GM12878 (cell line): Measurements from ENCODE around the gene CERKL. TPM values are rescaled to one million over a fixed set of nuclear protein-coding genes. Genes with fewer than 3 reads are reported as not detected.

ENCODE experiments used
- ATAC-seq: fragments of 200-7000 bp; cut with Tn5 transposase; 3 replicates; pipeline ENCODE4 v1.9.1; 2020; ENCODE audit warnings: mild to moderate bottlenecking, moderate library complexity
- BruUV-seq: library from RNA; stranded (reverse); fragments of 400-500 nt; replicated peaks from 2 replicates; lab custom pipeline; 2021; lab: Mats Ljungman, UMichigan
- CTCF ChIA-PET: fragments of 300-600 bp; sonication (Branson Sonifier 250); formaldehyde crosslinking; extraction: SDS; loops from one replicate; lab custom pipeline; 2021; ENCODE audit warnings: inconsistent platforms; lab: Yijun Ruan, JAX
- POLR2A ChIA-PET: fragments of 350-600 bp; formaldehyde crosslinking; extraction: SDS; loops from one replicate; lab custom pipeline; 2021; ENCODE audit warnings: inconsistent platforms; lab: Charles Lee
- RAD21 ChIA-PET: fragments of 300-600 bp; sonication (Branson Sonifier 250); formaldehyde crosslinking; loops from one replicate; lab custom pipeline; 2023; ENCODE audit warnings: antibody characterized with exemption; ENCODE audit not compliant: unreplicated experiment; lab: Charles Lee
- SMC1A ChIA-PET: fragments of 300-600 bp; sonication (Branson Sonifier 250); formaldehyde crosslinking; loops from one replicate; lab custom pipeline; 2023; ENCODE audit not compliant: unreplicated experiment, uncharacterized antibody; lab: Charles Lee
- DNase-seq: peaks from one replicate; pipeline ENCODE4 v3.0.0-alpha.2; 2011; ENCODE audit warnings: low read depth, low spot score
- FAIRE-seq: peaks from 3 replicates; lab custom pipeline; 2011; peaks lifted over from hg19 to GRCh38; lab: Jason Lieb, UNC
- H2AFZ ChIP-seq: 2 replicates; pipeline ENCODE4 v1.6.0; 2011; ENCODE audit warnings: low read depth, low read length, control low read depth; ENCODE audit not compliant: control insufficient read depth
- H3K27ac ChIP-seq: 2 replicates; pipeline ENCODE4 v1.5.1; 2011; ENCODE audit warnings: control low read depth; ENCODE audit not compliant: control insufficient read depth, insufficient read depth
- H3K27me3 ChIP-seq, 2 experiments: replicated peaks in 1 of 2; 2 replicates each; pipeline versions ENCODE4 v1.6.0 to v1.6.1; 2011; ENCODE audit warnings: low read length in 1 of 2; ENCODE audit not compliant: control insufficient read depth in 2 of 2, insufficient read depth in 2 of 2
- H3K36me3 ChIP-seq, 2 experiments: 2 replicates each; pipeline ENCODE4 v1.5.1; 2011; ENCODE audit warnings: low read length in 1 of 2; ENCODE audit not compliant: control insufficient read depth in 2 of 2, insufficient read depth in 2 of 2
- H3K4me1 ChIP-seq: 2 replicates; pipeline ENCODE4 v1.6.1; 2011; ENCODE audit warnings: mild to moderate bottlenecking, low read length, moderate library complexity, mixed read lengths; ENCODE audit not compliant: control insufficient read depth, insufficient read depth
- H3K4me2 ChIP-seq: 2 replicates; pipeline ENCODE4 v1.6.0; 2011; ENCODE audit warnings: control low read depth; ENCODE audit not compliant: control insufficient read depth, insufficient read depth
- H3K4me3 ChIP-seq: fragments of 200-600 bp; sonication (generic); 2 replicates; pipeline ENCODE4 v1.5.1; 2016
- H3K79me2 ChIP-seq: 2 replicates; pipeline ENCODE4 v1.6.0; 2011; ENCODE audit warnings: low read length; ENCODE audit not compliant: control insufficient read depth, insufficient read depth
- H3K9ac ChIP-seq: 2 replicates; pipeline ENCODE4 v1.8.0; 2011; ENCODE audit warnings: low read length, control low read depth, mixed read lengths; ENCODE audit not compliant: control insufficient read depth, insufficient read depth
- H3K9me3 ChIP-seq: replicated peaks from 3 replicates; pipeline ENCODE4 v1.5.1; 2011; ENCODE audit warnings: mild to moderate bottlenecking, low read length; ENCODE audit not compliant: control insufficient read depth, insufficient read depth
- H4K20me1 ChIP-seq: 2 replicates; pipeline ENCODE4 v1.6.0; 2011; ENCODE audit not compliant: control insufficient read depth, insufficient read depth
- DPF2 ChIP-seq: fragments of 450-650 bp; IDR thresholded peaks from 2 replicates; pipeline ENCODE4 v1.6.1; 2017; ENCODE audit warnings: mild to moderate bottlenecking
- IKZF1 ChIP-seq: fragments of 450-650 bp; conservative IDR thresholded peaks from 2 replicates; pipeline ENCODE4 v1.6.1; 2017; ENCODE audit warnings: antibody characterized with exemption, mild to moderate bottlenecking
- LARP7 ChIP-seq: fragments of 450-650 bp; IDR thresholded peaks from 2 replicates; pipeline ENCODE4 v1.6.1; 2017; ENCODE audit warnings: mild to moderate bottlenecking
- SKIL ChIP-seq: fragments of 450-650 bp; IDR thresholded peaks from 2 replicates; pipeline ENCODE4 v1.6.1; 2017; ENCODE audit warnings: mild to moderate bottlenecking, low read depth, inconsistent platforms; ENCODE audit not compliant: poor library complexity, severe bottlenecking
- SMC3 ChIP-seq: IDR thresholded peaks from 2 replicates; pipeline ENCODE4 v1.6.1; 2011; ENCODE audit warnings: low read length, improper control_type of control experiment, borderline replicate concordance
- WGBS: methylation state at CpG from one replicate; pipeline ENCODE4 v1.1.6; 2016; ENCODE audit warnings: low lambda C conversion rate; ENCODE audit not compliant: insufficient replicate concordance, insufficient coverage; ENCODE audit errors: missing lambda C conversion rate; 5-methylcytosine and 5-hydroxymethylcytosine counted together
- in situ Hi-C: fragments of 300-500 bp; cut with MboI; formaldehyde crosslinking; loops from 9 replicates; pipeline ENCODE4 v1.14.3; 2018; ENCODE audit warnings: mixed read lengths
- intact Hi-C: fragments of 100-400 bp; cut with micrococcal nuclease; formaldehyde crosslinking; loops from one replicate; pipeline ENCODE4 v1.14.2; 2022; ENCODE audit not compliant: unreplicated experiment
- polyA plus RNA-seq, 11 experiments: library from polyadenylated mRNA; depleted of rRNA in 4 of 11; unstranded in 6 of 11; stranded (reverse) in 5 of 11; fragments of >200 nt; fragmentation: Nextera tagmentation in 4 of 11; fragmentation: Illumina TruSeq in 1 of 11; extraction: Ambion mirVana in 4 of 11; extraction: Trizol in 1 of 11; gene quantifications; 1 replicate in 1 of 11; 2 replicates in 10 of 11; pipeline versions ENCODE4 v1.2.1 to v1.2.3, GENCODE V29; 2011 to 2016; ENCODE audit warnings: inconsistent platforms in 2 of 11, missing spikeins in 2 of 11, low read depth in 1 of 11
- total RNA-seq, 4 experiments: library from RNA; depleted of rRNA in 3 of 4; stranded (reverse); fragments of >200 nt in 3 of 4; fragmentation: Illumina TruSeq in 1 of 4; extraction: Trizol in 1 of 4; gene quantifications; 2 replicates each; pipeline versions ENCODE4 v1.2.1 to v1.2.3, GENCODE V29; 2013 to 2021

Gene CERKL
- total and polyA plus RNA-seq, 10 of the 15 experiments (the other 5 are each of a cell fraction or from before 2014, with no cell fraction given): 0.05 to 23.0 (median 6.0) TPM; not detected in 2

GRCh38 chr2:181680937-181681811 is 24.3 kb upstream of the CERKL start:
- Histone ChIP-seq H3K4me2 (peak overlapping the region; percentile 42; the same call in 1 of the 2 replicates), H3K4me1 (no peaks in the 10 kb centered on the region), H2AFZ (no peak overlapping the region), H3K27ac (no peak overlapping the region), H3K79me2 (no peaks in the 10 kb centered on the region), H3K36me3 (no peaks in the 10 kb centered on the region), H3K9ac (no peak overlapping the region), H3K27me3 (peaks cover 18 to 49% of the 10 kb centered on the region in 2 experiments), H3K4me3 (0 out of 2 replicates have a peak overlapping the region, but pooled peaks have one; percentile 55), H4K20me1 (no peaks in the 10 kb centered on the region), H3K9me3 (peaks cover 2% of the 10 kb centered on the region; the same call in 2 of the 3 replicates)
- in situ Hi-C loops: no loop called here
- ChIA-PET SMC1A (interaction anchor here (0.7 kb wide), 1 partner anchor 16 kb away, joined by 3 read pairs; no protein-coding TSS in a partner anchor), CTCF (interaction anchor here (0.7 kb wide), 1 partner anchor 166 kb away, joined by 3 read pairs; no protein-coding TSS in a partner anchor), RAD21 (no interaction called here), POLR2A (no interaction called here)
- no peak for TF ChIP-seq DPF2
- no peak for TF ChIP-seq SKIL
- no peak for TF ChIP-seq IKZF1
- TF ChIP-seq SMC3: no peak
- TF ChIP-seq LARP7: no peak
- intact Hi-C loops: no loop called here
- no TSS peak for BruUV-seq
- FAIRE-seq: no peak
- ATAC-seq: no peak
- 35% methylated on average over 38 of the region's 38 CpGs for WGBS
- DNase-seq: no peak
